GM12878 (cell line): ENCODE data around the gene CEP78.

Source experiments
- CEBPB ChIP-seq, 2 experiments: fragments of 150-350 bp in 1 of 2; IDR thresholded peaks; 2 replicates each; pipeline ENCODE4 v1.6.1; 2012 to 2014; ENCODE audit warnings: low read depth in 2 of 2, low read length in 2 of 2, borderline replicate concordance in 1 of 2, inconsistent platforms in 1 of 2
- CHD1 ChIP-seq: IDR thresholded peaks from 2 replicates; pipeline ENCODE4 v1.6.1; 2012; ENCODE audit warnings: low read depth, low read length, improper control_type of control experiment
- E4F1 ChIP-seq: fragments of 450-650 bp; IDR thresholded peaks from 2 replicates; pipeline ENCODE4 v1.6.1; 2018; ENCODE audit warnings: borderline replicate concordance, mild to moderate bottlenecking; ENCODE audit not compliant: partially characterized antibody
- EZH2 ChIP-seq: IDR thresholded peaks from 2 replicates; pipeline ENCODE4 v1.6.1; 2012; ENCODE audit warnings: low read depth, mild to moderate bottlenecking, control low read depth, inconsistent platforms, low read length, borderline replicate concordance; ENCODE audit not compliant: control insufficient read depth
- MTA2 ChIP-seq: fragments of 450-650 bp; IDR thresholded peaks from 2 replicates; pipeline ENCODE4 v1.6.1; 2016; ENCODE audit warnings: low read depth, mild to moderate bottlenecking, moderate library complexity
- NFXL1 ChIP-seq: fragments of 450-650 bp; IDR thresholded peaks from 2 replicates; pipeline ENCODE4 v1.6.1; 2017; ENCODE audit warnings: antibody characterized with exemption, mild to moderate bottlenecking, borderline replicate concordance
- POLR2AphosphoS2 ChIP-seq: IDR thresholded peaks from 2 replicates; pipeline ENCODE4 v1.6.1; 2011; ENCODE audit warnings: low read depth, mild to moderate bottlenecking, low read length, improper control_type of control experiment, moderate library complexity
- POLR2AphosphoS5 ChIP-seq: IDR thresholded peaks from 2 replicates; pipeline ENCODE4 v1.6.1; 2011; ENCODE audit warnings: mild to moderate bottlenecking, low read length, inconsistent platforms
- RAD21 ChIP-seq: IDR thresholded peaks from 2 replicates; pipeline ENCODE4 v1.6.1; 2011; ENCODE audit warnings: mild to moderate bottlenecking, low read depth, low read length, moderate library complexity; ENCODE audit not compliant: insufficient read depth
- RCOR1 ChIP-seq: conservative IDR thresholded peaks from 2 replicates; pipeline ENCODE4 v1.6.1; 2012; ENCODE audit warnings: low read depth, low read length, improper control_type of control experiment
- ZNF384 ChIP-seq: IDR thresholded peaks from 2 replicates; pipeline ENCODE4 v1.6.1; 2012; ENCODE audit warnings: low read depth, mild to moderate bottlenecking, low read length, improper control_type of control experiment, borderline replicate concordance
- TF ChIP-seq, protein P1 (sequence below): fragments of 450-650 bp; IDR thresholded peaks from 2 replicates; pipeline ENCODE4 v1.6.1; 2016; ENCODE audit warnings: mild to moderate bottlenecking
- TF ChIP-seq, protein P2 (sequence below): IDR thresholded peaks from 2 replicates; pipeline ENCODE4 v1.6.1; 2011; ENCODE audit warnings: low read depth, low read length, improper control_type of control experiment, borderline replicate concordance

- TF ChIP-seq POLR2AphosphoS5: no peak
- TF ChIP-seq, protein P1, sequence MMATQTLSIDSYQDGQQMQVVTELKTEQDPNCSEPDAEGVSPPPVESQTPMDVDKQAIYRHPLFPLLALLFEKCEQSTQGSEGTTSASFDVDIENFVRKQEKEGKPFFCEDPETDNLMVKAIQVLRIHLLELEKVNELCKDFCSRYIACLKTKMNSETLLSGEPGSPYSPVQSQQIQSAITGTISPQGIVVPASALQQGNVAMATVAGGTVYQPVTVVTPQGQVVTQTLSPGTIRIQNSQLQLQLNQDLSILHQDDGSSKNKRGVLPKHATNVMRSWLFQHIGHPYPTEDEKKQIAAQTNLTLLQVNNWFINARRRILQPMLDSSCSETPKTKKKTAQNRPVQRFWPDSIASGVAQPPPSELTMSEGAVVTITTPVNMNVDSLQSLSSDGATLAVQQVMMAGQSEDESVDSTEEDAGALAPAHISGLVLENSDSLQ: no peak
- no peak for TF ChIP-seq RCOR1
- TF ChIP-seq E4F1: no peak
- TF ChIP-seq NFXL1: no peak
- TF ChIP-seq CEBPB (IDR thresholded peaks at IDR 0.05; ENCODE audit: borderline replicate concordance in 1 of 2, low read depth in 2 of 2, low read length in 2 of 2): no peak
- no peak for TF ChIP-seq POLR2AphosphoS2
- no peak for TF ChIP-seq MTA2
- no peak for TF ChIP-seq ZNF384
- TF ChIP-seq EZH2: no peak
- TF ChIP-seq RAD21: no peak
- no peak for TF ChIP-seq CHD1
- TF ChIP-seq, protein P2, sequence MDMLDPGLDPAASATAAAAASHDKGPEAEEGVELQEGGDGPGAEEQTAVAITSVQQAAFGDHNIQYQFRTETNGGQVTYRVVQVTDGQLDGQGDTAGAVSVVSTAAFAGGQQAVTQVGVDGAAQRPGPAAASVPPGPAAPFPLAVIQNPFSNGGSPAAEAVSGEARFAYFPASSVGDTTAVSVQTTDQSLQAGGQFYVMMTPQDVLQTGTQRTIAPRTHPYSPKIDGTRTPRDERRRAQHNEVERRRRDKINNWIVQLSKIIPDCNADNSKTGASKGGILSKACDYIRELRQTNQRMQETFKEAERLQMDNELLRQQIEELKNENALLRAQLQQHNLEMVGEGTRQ: no peak
These were observed 17.4 kb downstream of the CEP78 start for GRCh38 chr9:78253285-78253684.
